NK-92 (cell line): Measurements from ENCODE around the gene RIPK1.
"Not testable (repeated sequence)": the region's sequence is repeated elsewhere in the genome, so short reads cannot be mapped to it uniquely, and the experiment has no call there.

Source experiments
- DNase-seq: peaks from one replicate; lab custom pipeline; 2025; ENCODE audit not compliant: unreplicated experiment; lab: John Stamatoyannopoulos, UW

RIPK1 gene

GRCh38 chr6:3045369-3045768 is 22.9 kb upstream of the RIPK1 start:
- no peak for DNase-seq

- no peak for DNase-seq
Measured at GRCh38 chr6:3045777-3046176, 22.5 kb upstream of the RIPK1 start.

GRCh38 chr6:3046295-3046694 is 22.0 kb upstream of the RIPK1 start:
- DNase-seq: no peak

DNA sequence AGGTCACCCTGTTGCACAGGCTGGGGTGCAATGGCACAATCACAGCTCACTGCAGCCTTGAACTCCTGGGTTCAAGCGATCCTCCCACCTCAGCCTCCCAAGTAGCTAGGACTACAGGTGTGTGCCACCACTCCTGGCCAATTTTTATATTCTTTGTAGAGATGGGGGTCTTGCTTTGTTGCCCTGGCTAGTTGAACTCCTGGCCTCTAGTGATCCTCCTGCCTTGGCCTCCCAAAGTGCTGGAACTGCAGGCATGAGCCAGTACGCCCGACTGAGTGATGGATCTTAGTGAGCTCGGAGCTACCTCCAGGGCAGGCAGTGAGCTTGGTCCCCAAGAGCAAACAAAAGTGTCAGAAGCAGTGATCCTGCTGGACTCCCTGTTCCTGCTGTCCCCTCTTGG is 20.3 kb upstream of the RIPK1 start:
- not testable (repeated sequence) for DNase-seq

DNA sequence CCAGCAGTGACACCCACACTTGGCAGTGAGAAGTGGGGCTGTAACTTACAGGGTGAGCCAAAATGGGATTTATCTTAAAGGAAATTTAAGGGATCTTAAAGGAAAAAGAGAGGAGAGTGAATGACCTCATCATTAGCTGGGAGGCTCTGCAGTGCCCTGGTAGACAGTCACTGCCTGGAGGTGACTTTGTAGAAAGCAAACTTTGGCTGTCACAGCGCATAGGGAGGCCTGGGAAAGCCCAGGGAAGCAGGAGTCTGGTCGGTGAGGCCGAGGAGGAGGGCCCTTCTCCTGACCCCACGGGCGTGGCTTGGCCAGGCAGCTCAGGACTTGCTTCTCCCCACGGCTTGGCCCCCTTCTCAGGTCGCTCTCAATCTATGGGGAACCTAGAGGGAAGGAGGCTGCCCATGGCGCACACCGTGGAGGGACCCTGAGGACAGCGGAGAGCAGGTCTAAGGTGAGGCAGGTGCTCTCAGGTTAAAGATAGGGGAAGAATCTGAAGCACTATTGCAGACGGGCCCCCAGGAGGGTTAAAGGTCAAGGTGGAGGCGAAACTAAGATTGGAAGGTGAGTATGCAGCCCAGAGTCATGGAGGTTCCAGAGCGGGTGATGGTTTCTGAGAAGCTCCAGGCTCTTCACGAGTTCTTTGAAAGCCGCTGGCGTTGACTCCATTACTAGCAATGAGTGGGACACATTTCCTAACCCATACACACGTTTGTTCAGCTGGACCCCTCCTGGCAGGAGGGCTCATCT is 15.6 kb upstream of the RIPK1 start:
- DNase-seq: no peak

- DNase-seq: no peak
Measured at GRCh38 chr6:3053231-3053508, 15.1 kb upstream of the RIPK1 start.

DNA sequence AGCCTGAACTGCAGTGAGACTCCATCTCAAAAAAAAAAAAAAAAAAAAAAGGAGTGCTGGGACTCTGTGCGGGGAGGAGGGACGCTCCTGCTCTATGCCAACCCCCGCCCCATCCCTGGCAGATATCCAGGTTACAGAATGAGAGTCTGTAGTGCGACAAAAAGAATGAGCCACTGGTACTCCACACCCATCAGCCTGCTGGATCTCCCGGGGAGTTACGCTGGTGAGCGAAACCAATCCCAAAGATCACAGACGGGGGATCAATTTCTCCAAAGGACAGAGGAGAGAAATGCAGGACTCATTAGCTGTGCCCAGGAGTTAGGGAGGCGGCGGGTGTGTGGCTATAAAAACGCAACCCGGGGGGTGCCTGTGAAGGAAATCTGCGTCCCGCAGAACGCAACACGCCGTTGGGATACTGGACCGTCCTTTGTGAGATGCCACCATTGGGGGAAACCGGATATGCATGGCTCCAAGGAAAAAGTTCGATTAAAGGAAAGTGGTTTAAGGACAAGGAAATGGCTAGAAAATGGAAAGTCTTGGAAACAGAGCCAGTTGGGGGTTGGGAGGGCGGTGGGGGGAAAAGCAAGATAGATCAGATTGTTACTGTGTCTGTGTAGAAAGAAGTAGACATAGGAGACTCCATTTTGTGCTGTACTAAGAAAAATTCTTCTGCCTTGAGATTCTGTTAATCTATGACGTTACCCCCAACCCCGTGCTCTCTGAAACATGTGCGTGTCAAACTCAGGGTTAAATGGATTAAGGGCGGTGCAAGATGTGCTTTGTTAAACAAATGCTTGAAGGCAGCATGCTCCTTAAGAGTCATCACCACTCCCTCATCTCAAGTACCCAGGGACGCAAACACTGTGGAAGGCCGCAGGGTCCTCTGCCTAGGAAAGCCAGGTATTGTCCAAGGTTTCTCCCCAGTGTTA is 13.8 kb upstream of the RIPK1 start:
- DNase-seq: not testable (repeated sequence)

DNA sequence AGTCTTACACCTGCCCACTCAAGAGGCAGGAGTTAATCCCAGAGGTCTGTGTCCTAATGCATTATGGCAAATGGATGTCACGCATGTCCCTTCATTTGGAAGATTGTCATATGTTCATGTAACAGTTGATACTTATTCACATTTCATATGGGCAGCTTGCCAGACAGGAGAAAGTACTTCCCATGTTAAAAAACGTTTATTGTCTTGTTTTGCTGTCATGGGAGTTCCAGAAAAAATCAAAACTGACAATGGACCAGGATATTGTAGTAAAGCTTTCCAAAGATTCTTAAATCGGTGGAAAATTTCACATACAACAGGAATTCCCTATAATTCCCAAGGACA is 13.2 kb upstream of the RIPK1 start:
- not testable (repeated sequence) for DNase-seq

DNA sequence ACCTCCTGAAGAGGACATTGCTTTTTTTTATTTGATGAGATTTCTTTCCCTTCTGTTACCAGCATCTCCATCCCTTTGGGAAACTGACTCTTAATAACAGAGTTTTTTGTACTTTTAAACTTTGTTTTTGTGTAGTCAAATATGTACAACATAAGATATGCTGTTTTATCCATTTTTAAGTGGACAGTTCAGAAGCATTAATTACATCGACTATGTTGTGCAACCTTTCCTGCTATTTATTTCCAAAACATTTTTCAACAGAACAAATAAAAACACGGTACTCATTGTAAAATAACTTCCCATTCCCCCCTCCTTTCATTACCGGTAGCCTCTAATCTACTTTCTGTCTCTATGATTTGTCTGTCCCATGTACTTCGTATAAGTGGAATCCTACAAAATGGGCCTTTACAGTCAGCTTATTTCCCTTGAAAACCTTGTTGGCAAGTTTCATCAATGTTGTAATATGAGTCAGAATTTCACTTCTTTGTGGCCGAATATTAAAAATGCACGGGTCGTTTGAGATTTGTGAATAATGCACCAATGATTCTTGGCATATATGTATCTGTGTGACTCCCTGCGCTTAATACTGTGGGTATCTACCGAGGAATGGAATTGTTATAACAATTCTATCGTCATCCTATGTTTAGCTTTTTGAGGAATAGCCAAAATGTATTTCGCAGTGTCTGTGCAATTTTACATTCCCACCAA is 11.1 kb upstream of the RIPK1 start:
- no peak for DNase-seq

DNA sequence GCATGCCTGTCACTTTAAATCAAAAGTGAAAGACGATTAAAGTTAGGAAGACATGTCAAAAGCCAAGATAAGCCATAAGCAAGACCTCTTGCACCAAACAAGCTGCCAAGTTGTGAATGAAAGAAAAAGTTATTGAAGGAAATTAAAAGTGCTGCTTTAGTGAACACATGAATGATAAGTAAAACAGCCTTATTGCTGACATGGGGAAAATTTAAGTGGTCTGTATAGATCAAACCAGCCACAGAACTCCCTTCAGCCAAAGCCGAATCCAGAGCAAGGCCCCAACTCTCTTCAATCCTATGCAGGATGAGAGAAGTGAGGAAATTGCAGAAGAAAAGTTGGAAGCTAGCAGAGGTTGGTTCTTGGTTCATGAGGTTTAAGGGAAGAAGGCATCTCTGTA is 9.3 kb upstream of the RIPK1 start:
- no peak for DNase-seq

- not testable (repeated sequence) for DNase-seq
Measured at GRCh38 chr6:3060092-3060491, 8.2 kb upstream of the RIPK1 start.

DNA sequence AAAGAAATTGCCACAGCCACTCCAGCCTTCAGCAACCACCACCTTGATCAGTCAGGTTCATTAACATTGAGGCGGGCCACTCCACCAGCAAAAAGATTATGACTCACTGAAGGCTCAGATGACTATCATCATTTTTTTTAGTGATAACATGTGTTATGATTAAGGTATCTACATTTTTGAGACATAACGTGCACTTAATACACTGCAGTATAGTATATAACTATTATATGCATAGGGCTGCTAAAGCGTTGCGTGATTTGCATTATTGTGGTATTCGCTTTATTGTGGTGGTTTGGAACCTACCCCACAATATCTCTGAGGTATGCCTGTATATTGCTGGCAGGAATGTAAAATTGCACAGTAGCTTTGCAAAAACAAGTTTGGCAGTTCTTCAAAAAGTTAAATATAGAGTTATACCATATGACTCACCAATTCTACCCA is 6.8 kb upstream of the RIPK1 start:
- DNase-seq: no peak

GRCh38 chr6:3063340-3063732 is 5.0 kb upstream of the RIPK1 start:
- not testable (repeated sequence) for DNase-seq

GRCh38 chr6:3063733-3064700 is 4.3 kb upstream of the RIPK1 start:
- DNase-seq: no peak

GRCh38 chr6:3071568-3071967 is 3.3 kb downstream of the RIPK1 start:
- DNase-seq: no peak

DNA sequence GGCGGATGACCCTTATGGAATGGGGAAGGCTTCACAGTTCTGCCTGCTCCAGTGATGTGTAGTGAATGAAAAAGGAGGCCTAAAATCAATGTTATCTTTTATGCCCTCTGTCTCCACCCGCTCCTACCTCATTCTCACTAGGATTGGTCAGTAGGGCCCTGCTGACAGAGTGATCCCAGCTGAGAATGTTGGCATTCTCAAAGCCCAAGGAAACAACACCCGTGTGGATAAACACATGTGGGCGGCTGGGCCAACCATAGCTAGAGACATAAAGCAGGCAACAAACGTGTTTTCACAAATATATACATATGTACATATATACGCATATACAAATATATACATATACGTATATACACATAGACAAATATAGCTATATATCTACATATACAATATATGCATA is 4.5 kb downstream of the RIPK1 start:
- no peak for DNase-seq

DNA sequence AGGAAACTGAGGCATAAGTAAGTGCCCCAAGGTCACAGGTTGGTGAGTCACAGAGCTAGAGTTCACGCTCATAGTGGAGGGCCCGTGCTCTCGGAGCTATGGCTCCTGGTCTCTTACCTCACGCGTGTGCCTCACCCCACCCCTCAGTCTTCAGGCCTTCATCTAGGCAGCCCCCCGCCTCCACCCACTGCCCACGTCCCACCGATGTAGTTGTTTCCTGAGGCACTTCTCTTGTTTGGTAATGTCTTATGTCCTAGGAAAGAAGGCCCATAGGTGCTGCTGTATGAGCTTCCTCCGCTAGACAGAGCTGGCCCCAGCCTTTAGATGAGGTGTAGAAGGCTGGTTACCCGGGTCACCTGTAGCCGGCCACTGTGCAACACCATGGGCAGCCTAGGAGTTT is 5.1 kb downstream of the RIPK1 start:
- no peak for DNase-seq

- no peak for DNase-seq
Measured at GRCh38 chr6:3075772-3076113, 7.4 kb downstream of the RIPK1 start.

DNA sequence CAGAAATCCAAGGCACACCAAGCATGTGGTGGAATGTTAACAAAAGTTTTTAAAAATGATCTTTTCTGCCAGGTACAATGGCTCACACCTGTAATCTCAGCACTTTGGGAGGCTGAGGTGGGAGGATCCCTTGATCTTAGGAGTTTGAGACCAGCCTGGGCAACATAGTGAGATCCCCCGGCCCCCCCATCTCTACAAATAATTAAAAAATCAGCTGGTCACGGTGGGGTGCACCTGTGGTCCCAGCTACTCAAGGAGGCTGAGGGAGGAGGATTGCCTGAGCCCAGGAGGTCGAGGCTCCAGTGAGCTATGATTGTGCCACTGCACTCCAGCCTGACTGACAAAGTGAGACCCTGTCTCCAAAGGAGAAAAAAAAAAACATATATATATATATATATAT is 8.0 kb downstream of the RIPK1 start:
- no peak for DNase-seq

DNA sequence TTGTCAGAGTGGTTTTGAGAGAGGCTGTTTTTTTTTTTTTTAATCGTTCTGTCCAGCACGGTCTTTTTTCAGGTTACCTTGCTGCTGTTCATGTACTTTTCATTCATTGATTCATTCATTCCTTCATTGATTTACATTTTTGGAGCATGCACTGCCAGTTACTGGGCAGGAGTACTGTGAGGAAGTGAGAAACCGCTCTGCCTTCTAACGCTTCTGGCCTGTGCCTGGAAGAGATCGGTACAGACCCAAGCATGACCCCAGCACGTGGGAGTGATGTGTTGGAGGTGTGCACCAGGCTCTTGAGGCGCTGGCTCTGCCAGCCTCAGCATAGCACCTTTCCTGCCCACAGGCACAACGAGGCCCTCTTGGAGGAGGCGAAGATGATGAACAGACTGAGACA is 9.1 kb downstream of the RIPK1 start:
- DNase-seq: no peak

- not testable (repeated sequence) for DNase-seq
Measured at GRCh38 chr6:3078952-3079351, 10.7 kb downstream of the RIPK1 start.
